ENCODE measurements around the gene MYL10.
"Not testable (repeated sequence)": the region's sequence is repeated elsewhere in the genome, so short reads cannot be mapped to it uniquely, and the experiment has no call there.

The MYL10 gene

GRCh38 chr7:101618916-101619315 is 10.2 kb downstream of the MYL10 start:
- DNase-seq (ENCODE audit: low spot score) = no peak

GRCh38 chr7:101618207-101618839 is 10.8 kb downstream of the MYL10 start:
- DNase-seq (ENCODE audit: low spot score) = no peak

- no peak for DNase-seq (ENCODE audit: low spot score)
Measured at GRCh38 chr7:101617451-101618206, 11.5 kb downstream of the MYL10 start.

GRCh38 chr7:101615446-101615845 is 13.7 kb downstream of the MYL10 start:
- no peak for DNase-seq (ENCODE audit: low spot score)

- DNase-seq (ENCODE audit: low spot score) = no peak
Measured at GRCh38 chr7:101614939-101615302, 14.2 kb downstream of the MYL10 start.

GRCh38 chr7:101614098-101614938 is 14.8 kb downstream of the MYL10 start:
- DNase-seq (ENCODE audit: low spot score) = no peak

- DNase-seq (ENCODE audit: low spot score) = no peak
Measured at GRCh38 chr7:101612885-101613515, 16.1 kb downstream of the MYL10 start.

- DNase-seq (ENCODE audit: low spot score) = no peak
Measured at GRCh38 chr7:101608772-101609713, 20.1 kb downstream of the MYL10 start.

GRCh38 chr7:101606498-101606923 is 22.6 kb downstream of the MYL10 start:
- DNase-seq (ENCODE audit: low spot score) = no peak

- DNase-seq (ENCODE audit: low spot score) = no peak
Measured at GRCh38 chr7:101605611-101606497, 23.2 kb downstream of the MYL10 start.

GRCh38 chr7:101604934-101605332 is 24.2 kb downstream of the MYL10 start:
- not testable (repeated sequence) for DNase-seq (ENCODE audit: low spot score)

- DNase-seq (ENCODE audit: low spot score) = no peak
Measured at GRCh38 chr7:101604331-101604933, 24.7 kb downstream of the MYL10 start.

- DNase-seq (ENCODE audit: low spot score) = peak; percentile 28
Measured at GRCh38 chr7:101602484-101603241, 26.4 kb downstream of the MYL10 start.

GRCh38 chr7:101602082-101602481 is 27.0 kb downstream of the MYL10 start:
- no peak for DNase-seq (ENCODE audit: low spot score)

- DNase-seq (ENCODE audit: low spot score) = no peak
Measured at GRCh38 chr7:101599787-101600186, 29.3 kb downstream of the MYL10 start.

- no peak for DNase-seq (ENCODE audit: low spot score)
Measured at GRCh38 chr7:101598986-101599771, 29.9 kb downstream of the MYL10 start.

GRCh38 chr7:101598422-101598985 is 30.6 kb downstream of the MYL10 start:
- DNase-seq (ENCODE audit: low spot score) = no peak

- DNase-seq (ENCODE audit: low spot score) = no peak
Measured at GRCh38 chr7:101597941-101598340, 31.2 kb downstream of the MYL10 start.

Data from globus pallidus (tissue), 1 donor.